ENCODE data around the gene KAZN. TPM values are rescaled to one million over a fixed set of nuclear protein-coding genes. Genes with fewer than 3 reads are reported as not detected.

KAZN gene
- total and polyA plus RNA-seq, 2 donors from 2014 or later: 17.4 to 60.8 TPM

- Histone ChIP-seq H3K4me3 (ENCODE audit: low read length in 3 of 3) (no peak overlapping the region), H3K27me3 (ENCODE audit: control insufficient read depth, insufficient read depth, low read length) (no peaks in the 10 kb centered on the region), H3K36me3 (ENCODE audit: control insufficient read depth in 2 of 3, insufficient read depth in 3 of 3, low read length in 3 of 3) (no peaks in the 10 kb centered on the region), H3K9me3 (ENCODE audit: control insufficient read depth in 2 of 3, insufficient read depth in 1 of 3, low read length in 3 of 3) (no peaks in the 10 kb centered on the region), H3K27ac (ENCODE audit: low read depth in 2 of 2, low read length in 2 of 2) (no peak overlapping the region), H3K4me1 (ENCODE audit: control insufficient read depth in 2 of 3, insufficient read depth in 2 of 3, low read depth in 1 of 3, low read length in 3 of 3) (peaks cover 0 to 45% (median 35%) of the 10 kb centered on the region in 3 donors), H3K9ac (ENCODE audit: low read length in 3 of 3) (no peak overlapping the region)
- intact Hi-C loops (cut with DNase I): no loop called here
- no peak for DNase-seq
- FAIRE-seq: no peak
- no peak for TF ChIP-seq CTCF (IDR thresholded peaks at IDR 0.05; ENCODE audit: borderline replicate concordance, extremely low read depth, insufficient read depth)
Observed at GRCh38 chr1:14997646-14998276, 399.3 kb downstream of the KAZN start.

GRCh38 chr1:14999441-14999840 lies 401.0 kb downstream of the KAZN start:
- Histone ChIP-seq H3K4me1 (ENCODE audit: control insufficient read depth in 2 of 3, insufficient read depth in 2 of 3, low read depth in 1 of 3, low read length in 3 of 3) (peaks cover 0 to 39% (median 38%) of the 10 kb centered on the region in 3 donors), H3K9ac (ENCODE audit: low read length in 3 of 3) (no peak overlapping the region), H3K27me3 (ENCODE audit: control insufficient read depth, insufficient read depth, low read length) (no peaks in the 10 kb centered on the region), H3K36me3 (ENCODE audit: control insufficient read depth in 2 of 3, insufficient read depth in 3 of 3, low read length in 3 of 3) (no peaks in the 10 kb centered on the region), H3K4me3 (ENCODE audit: low read length in 3 of 3) (no peak overlapping the region), H3K27ac (ENCODE audit: low read depth in 2 of 2, low read length in 2 of 2) (peak overlapping the region in 1 of 2 donors; percentile 67), H3K9me3 (ENCODE audit: control insufficient read depth in 2 of 3, insufficient read depth in 1 of 3, low read length in 3 of 3) (no peaks in the 10 kb centered on the region)
- DNase-seq (no peak), FAIRE-seq (no peak)
- TF ChIP-seq CTCF (IDR thresholded peaks at IDR 0.05; ENCODE audit: borderline replicate concordance, extremely low read depth, insufficient read depth): no peak
- intact Hi-C loops (cut with DNase I): no loop called here

GRCh38 chr1:15000030-15000429 lies 401.5 kb downstream of the KAZN start:
- FAIRE-seq (no peak), DNase-seq (no peak)
- TF ChIP-seq CTCF (IDR thresholded peaks at IDR 0.05; ENCODE audit: borderline replicate concordance, extremely low read depth, insufficient read depth): no peak
- Histone ChIP-seq H3K9ac (ENCODE audit: low read length in 3 of 3) (no peak overlapping the region), H3K27me3 (ENCODE audit: control insufficient read depth, insufficient read depth, low read length) (no peaks in the 10 kb centered on the region), H3K4me3 (ENCODE audit: low read length in 3 of 3) (no peak overlapping the region), H3K36me3 (ENCODE audit: control insufficient read depth in 2 of 3, insufficient read depth in 3 of 3, low read length in 3 of 3) (no peaks in the 10 kb centered on the region), H3K4me1 (ENCODE audit: control insufficient read depth in 2 of 3, insufficient read depth in 2 of 3, low read depth in 1 of 3, low read length in 3 of 3) (peaks cover 0 to 37% (median 36%) of the 10 kb centered on the region in 3 donors), H3K9me3 (ENCODE audit: control insufficient read depth in 2 of 3, insufficient read depth in 1 of 3, low read length in 3 of 3) (no peaks in the 10 kb centered on the region), H3K27ac (ENCODE audit: low read depth in 2 of 2, low read length in 2 of 2) (peak overlapping the region in 1 of 2 donors; percentile 67)
- intact Hi-C loops (cut with DNase I): no loop called here

- Histone ChIP-seq H3K9ac (ENCODE audit: low read length in 3 of 3) (no peak overlapping the region), H3K27me3 (ENCODE audit: control insufficient read depth, insufficient read depth, low read length) (no peaks in the 10 kb centered on the region), H3K4me1 (ENCODE audit: control insufficient read depth in 2 of 3, insufficient read depth in 2 of 3, low read depth in 1 of 3, low read length in 3 of 3) (peaks cover 0 to 39% (median 36%) of the 10 kb centered on the region in 3 donors), H3K9me3 (ENCODE audit: control insufficient read depth in 2 of 3, insufficient read depth in 1 of 3, low read length in 3 of 3) (no peaks in the 10 kb centered on the region), H3K4me3 (ENCODE audit: low read length in 3 of 3) (no peak overlapping the region), H3K27ac (ENCODE audit: low read depth in 2 of 2, low read length in 2 of 2) (peak overlapping the region in 1 of 2 donors; percentile 8), H3K36me3 (ENCODE audit: control insufficient read depth in 2 of 3, insufficient read depth in 3 of 3, low read length in 3 of 3) (no peaks in the 10 kb centered on the region)
- DNase-seq (no peak), FAIRE-seq (no peak)
- TF ChIP-seq CTCF (IDR thresholded peaks at IDR 0.05; ENCODE audit: borderline replicate concordance, extremely low read depth, insufficient read depth): no peak
- intact Hi-C loops (cut with DNase I): no loop called here
Observed at GRCh38 chr1:15000671-15001070, 402.2 kb downstream of the KAZN start.

All from kidney (tissue), 14 donors.